Left renal cortex interstitium (tissue), 4 donors: ENCODE results near the gene HBQ1. TPM values are rescaled to one million over a fixed set of nuclear protein-coding genes. Genes with fewer than 3 reads are reported as not detected.
"Not testable (repeated sequence)": the region's sequence is repeated elsewhere in the genome, so short reads cannot be mapped to it uniquely, and the experiment has no call there.

Experiments used
- DNase-seq, 4 donors: peaks; one replicate each; pipeline ENCODE4 v3.0.0-alpha.2; 2013; ENCODE audit warnings: low read depth in 4 of 4, low spot score in 2 of 4, missing footprints in 1 of 4
- polyA plus RNA-seq, 4 donors: library from polyadenylated mRNA; unstranded; fragments of 120-200 nt; gene quantifications; one replicate each; pipeline ENCODE4 v1.2.1, GENCODE V29; 2013; ENCODE audit not compliant: insufficient read length in 4 of 4

The HBQ1 gene
- polyA plus RNA-seq, 4 donors, result 0.77 to 1.2 (median 0.91) TPM

DNA sequence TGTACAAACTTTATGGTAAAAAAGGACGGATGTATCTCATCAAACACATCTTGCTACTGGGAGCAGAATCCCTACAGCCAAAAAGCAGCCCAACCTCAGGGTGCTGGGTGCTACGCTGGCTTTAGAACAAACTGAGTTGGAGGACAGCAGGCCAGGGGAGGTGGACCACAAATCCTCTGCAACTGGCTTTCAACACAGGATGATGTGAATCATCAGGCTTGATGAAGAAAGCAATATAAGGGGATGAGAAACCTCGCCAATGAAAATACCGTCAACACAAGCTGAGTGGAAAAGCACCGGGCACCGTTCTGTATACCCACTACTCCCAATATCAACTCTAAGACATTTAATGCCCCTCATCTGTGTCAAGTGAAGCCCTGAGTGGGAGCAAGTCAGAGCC lies 14.3 kb downstream of the HBQ1 start:
- DNase-seq, result no peak

DNA sequence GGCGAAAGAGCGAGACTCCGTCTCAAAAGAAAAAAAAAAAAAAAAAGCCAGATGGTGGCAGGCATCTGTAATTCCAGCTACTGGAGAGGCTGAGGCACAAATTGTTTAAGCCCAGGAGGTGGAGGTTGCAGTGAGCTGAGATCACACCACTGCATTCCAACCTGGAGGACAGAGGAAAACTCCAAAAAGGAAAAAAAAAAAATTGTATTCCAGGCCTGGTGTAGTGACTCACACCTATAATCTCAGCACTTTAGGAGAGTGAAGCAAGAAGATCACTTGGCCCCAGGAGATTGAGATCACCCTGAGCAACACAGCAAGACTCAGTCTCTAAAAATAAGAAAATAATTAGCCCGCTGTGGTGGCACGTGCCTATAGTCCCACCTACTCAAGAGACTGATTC lies 20.1 kb downstream of the HBQ1 start:
- DNase-seq, result no peak

DNA sequence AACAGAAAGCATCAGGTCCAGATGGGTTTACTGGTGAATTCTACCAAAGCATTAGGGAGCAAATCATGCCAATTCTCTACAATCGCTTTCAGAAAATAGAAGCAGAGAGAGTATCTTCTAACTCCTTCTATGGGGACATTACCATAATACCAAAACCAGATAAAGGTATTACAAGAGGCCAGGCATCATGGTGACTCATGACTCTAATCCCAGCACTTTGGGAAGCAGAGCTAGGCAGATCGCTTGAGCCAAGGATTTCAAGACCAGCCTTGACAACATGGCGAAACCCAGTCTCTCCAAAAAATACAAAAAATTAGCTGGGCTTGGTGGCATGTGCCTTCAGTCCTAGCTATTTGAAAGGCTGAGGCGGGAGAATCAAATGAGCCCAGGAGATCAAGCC lies 23.0 kb downstream of the HBQ1 start:
- DNase-seq, result no peak

DNA sequence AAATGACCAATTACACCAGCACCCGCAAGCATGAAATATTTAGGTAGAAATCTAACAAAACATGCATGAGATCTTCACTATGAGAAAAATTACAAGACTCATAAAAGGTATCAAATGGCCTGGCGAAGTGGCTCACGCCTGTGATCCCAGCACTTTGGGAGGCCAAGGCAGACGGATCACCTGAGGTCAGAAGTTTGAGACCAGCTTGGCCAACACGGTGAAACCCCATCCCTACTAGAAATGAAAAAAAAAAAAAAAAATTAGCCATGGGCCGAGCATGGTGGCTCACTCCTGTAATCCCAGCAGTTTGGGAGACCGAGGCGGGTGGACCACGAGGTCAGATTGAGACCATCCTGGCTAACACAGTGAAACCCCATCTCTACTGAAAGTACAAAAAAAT lies 23.8 kb downstream of the HBQ1 start:
- not testable (repeated sequence) for DNase-seq

GRCh38 chr16:209359-209758 lies 29.1 kb downstream of the HBQ1 start:
- DNase-seq, result not testable (repeated sequence)

GRCh38 chr16:211631-212180 lies 31.4 kb downstream of the HBQ1 start:
- DNase-seq, result not testable (repeated sequence)

DNA sequence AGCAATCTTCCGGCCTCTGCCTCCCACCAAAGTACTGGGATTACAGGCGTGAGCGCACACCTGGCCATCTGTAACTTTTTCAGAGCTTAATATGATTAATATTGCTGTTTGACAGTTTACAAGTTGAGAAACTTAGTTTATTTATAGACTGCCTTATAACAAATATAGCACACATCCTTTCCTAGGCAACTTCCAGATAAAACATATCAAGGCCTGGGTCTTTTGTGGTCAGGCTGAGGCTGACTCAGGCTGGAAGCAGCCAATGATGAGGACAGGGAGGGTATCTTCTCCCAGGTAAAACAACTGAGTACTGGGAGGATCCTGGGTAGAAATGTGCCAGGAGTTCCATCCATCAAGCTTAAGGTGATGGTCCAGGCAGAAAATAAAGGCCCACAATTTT lies 32.7 kb downstream of the HBQ1 start:
- no peak for DNase-seq

DNA sequence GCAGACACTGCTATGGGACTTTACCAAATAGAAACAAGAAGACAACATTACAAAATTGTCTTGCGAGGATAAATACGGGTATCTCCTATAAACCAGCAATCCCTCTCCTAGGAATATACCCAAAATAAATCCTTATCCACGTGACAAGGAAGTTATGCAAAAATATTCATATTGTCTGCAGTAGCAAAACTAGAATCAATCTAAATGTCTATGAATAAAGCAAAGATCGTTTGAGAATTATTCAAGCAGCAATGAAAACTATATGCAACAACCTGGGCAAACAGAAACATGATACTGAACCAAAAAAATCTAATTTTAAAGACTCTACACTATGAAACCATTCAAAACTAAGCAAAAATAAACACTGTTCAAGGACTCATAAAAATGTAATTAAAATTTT lies 39.8 kb downstream of the HBQ1 start:
- no peak for DNase-seq

GRCh38 chr16:228151-228851 lies 48.0 kb downstream of the HBQ1 start:
- no peak for DNase-seq

GRCh38 chr16:228852-229730 lies 48.8 kb downstream of the HBQ1 start, which contains the start of gene LUC7L:
Gene LUC7L, minus strand, starts transcription at chr16:229449. Its CDS starts 110 bp downstream, at chr16:229339.
- DNase-seq, result peak; percentile 81 to 89 (median 86)

DNA sequence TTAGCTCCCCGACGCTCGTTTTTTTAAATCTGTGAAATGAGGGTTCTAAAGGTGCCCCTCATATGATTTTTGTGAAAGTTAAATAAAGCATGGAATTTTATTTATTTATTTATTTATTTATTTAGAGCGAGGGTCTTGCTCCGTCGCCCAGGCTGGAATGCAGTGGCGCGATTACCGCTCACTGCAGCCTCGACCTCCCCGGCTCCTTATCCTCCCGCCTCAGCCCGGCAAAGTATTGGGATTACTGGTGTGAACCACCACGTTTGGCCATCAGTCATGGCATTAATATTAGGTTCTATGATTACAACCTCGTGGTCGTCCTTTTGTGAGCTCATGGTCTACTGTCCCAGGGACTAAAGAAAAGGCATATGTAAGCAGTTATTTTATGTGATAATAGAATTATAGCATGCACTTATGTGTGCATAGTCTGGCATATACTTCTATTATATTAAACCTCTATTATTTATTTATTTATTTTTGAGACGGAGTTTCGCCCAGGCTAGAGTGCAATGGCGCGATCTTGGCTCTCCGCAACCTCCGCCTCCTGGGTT lies 49.5 kb downstream of the HBQ1 start:
- no peak for DNase-seq

GRCh38 chr16:230351-230750 lies 50.1 kb downstream of the HBQ1 start:
- not testable (repeated sequence) for DNase-seq

Other genes starting within 250 kb of the HBQ1 start
- gene POLR3K, start 126.9 kb upstream of the HBQ1 start, polyA plus RNA-seq, result 10 to 100 TPM; 11.2 to 14.1 (median 12.1) TPM
- 10 to 100 TPM; 42.9 to 54.2 (median 45.5) TPM for gene SNRNP25, start 126.6 kb upstream of the HBQ1 start, polyA plus RNA-seq
- gene RHBDF1, start 107.8 kb upstream of the HBQ1 start, polyA plus RNA-seq, result 10 to 100 TPM; 20.0 to 34.4 (median 26.5) TPM
- gene MPG, start 102.2 kb upstream of the HBQ1 start, polyA plus RNA-seq, result 10 to 100 TPM; 16.6 to 41.7 (median 29.5) TPM
- gene NPRL3, start 41.8 kb upstream of the HBQ1 start, polyA plus RNA-seq, result 10 to 100 TPM; 23.4 to 38.1 (median 30.0) TPM
- 1 to 10 TPM; 1.4 to 2.5 (median 2.0) TPM for gene HBZ, start 27.8 kb upstream of the HBQ1 start, polyA plus RNA-seq
- gene HBM, start 14.5 kb upstream of the HBQ1 start, polyA plus RNA-seq, result 1 to 10 TPM; 1.8 to 7.0 (median 5.7) TPM
- gene HBA2, start 7.6 kb upstream of the HBQ1 start, polyA plus RNA-seq, result 1,000 to 10,000 TPM in 3 of 4 donors, 100 to 1,000 TPM in 1; 776 to 1,213 (median 1,160) TPM
- 100 to 1,000 TPM; 481 to 856 (median 780) TPM for gene HBA1, start 3.8 kb upstream of the HBQ1 start, polyA plus RNA-seq
- gene LUC7L, start 49.0 kb downstream of the HBQ1 start, polyA plus RNA-seq, result 100 to 1,000 TPM in 3 of 4 donors, 10 to 100 TPM in 1; 98.9 to 185 (median 135) TPM
- gene FAM234A, start 54.4 kb downstream of the HBQ1 start, polyA plus RNA-seq, result 10 to 100 TPM; 63.7 to 91.2 (median 82.5) TPM
- 1 to 10 TPM in 3 of 4 donors, under 1 TPM in 1; 0.46 to 2.7 (median 1.8) TPM for gene RGS11, start 95.5 kb downstream of the HBQ1 start, polyA plus RNA-seq
- 1 to 10 TPM; 2.0 to 6.0 (median 4.1) TPM for gene ARHGDIG, start 100.1 kb downstream of the HBQ1 start, polyA plus RNA-seq
- gene PDIA2, start 102.7 kb downstream of the HBQ1 start, polyA plus RNA-seq, result 1 to 10 TPM in 2 of 4 donors, under 1 TPM in 2; 0.44 to 3.5 (median 1.7) TPM
- gene AXIN1, start 172.3 kb downstream of the HBQ1 start, polyA plus RNA-seq, result 10 to 100 TPM; 16.4 to 26.7 (median 23.2) TPM
- 10 to 100 TPM; 62.6 to 93.5 (median 80.6) TPM for gene MRPL28, start 190.1 kb downstream of the HBQ1 start, polyA plus RNA-seq
- 10 to 100 TPM; 64.1 to 72.1 (median 69.3) TPM for gene PGAP6, start 201.5 kb downstream of the HBQ1 start, polyA plus RNA-seq
- gene NME4, start 216.7 kb downstream of the HBQ1 start, polyA plus RNA-seq, result 100 to 1,000 TPM; 102 to 159 (median 136) TPM
- 10 to 100 TPM; 28.1 to 42.0 (median 31.9) TPM for gene DECR2, start 221.4 kb downstream of the HBQ1 start, polyA plus RNA-seq
- gene RAB11FIP3, start 245.2 kb downstream of the HBQ1 start, polyA plus RNA-seq, result 100 to 1,000 TPM in 2 of 4 donors, 10 to 100 TPM in 2; 72.9 to 144 (median 109) TPM